NOMO-1 (cell line): ENCODE results near the gene SIM1.

Experiments
- DNase-seq, 2 experiments: peaks; one replicate each; lab custom pipeline; 2025; ENCODE audit not compliant: unreplicated experiment in 2 of 2; lab: John Stamatoyannopoulos, UW

The SIM1 gene

DNA sequence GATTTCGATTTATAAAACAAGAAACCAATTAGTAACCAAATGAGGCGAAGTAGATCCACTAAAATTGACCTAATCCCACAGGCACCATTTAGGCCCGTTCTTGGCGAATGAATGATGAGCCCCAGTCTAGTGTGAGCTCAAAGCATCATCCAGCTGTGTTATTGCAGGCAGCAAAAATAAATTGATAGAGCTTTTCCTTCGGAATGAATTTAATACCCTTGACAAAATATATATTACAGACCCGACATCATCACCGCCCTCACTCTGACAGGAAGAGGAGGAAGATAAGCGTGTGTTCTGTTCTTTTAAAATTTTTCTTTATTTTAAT is 7.8 kb downstream of the SIM1 start:
- DNase-seq = no peak

DNA sequence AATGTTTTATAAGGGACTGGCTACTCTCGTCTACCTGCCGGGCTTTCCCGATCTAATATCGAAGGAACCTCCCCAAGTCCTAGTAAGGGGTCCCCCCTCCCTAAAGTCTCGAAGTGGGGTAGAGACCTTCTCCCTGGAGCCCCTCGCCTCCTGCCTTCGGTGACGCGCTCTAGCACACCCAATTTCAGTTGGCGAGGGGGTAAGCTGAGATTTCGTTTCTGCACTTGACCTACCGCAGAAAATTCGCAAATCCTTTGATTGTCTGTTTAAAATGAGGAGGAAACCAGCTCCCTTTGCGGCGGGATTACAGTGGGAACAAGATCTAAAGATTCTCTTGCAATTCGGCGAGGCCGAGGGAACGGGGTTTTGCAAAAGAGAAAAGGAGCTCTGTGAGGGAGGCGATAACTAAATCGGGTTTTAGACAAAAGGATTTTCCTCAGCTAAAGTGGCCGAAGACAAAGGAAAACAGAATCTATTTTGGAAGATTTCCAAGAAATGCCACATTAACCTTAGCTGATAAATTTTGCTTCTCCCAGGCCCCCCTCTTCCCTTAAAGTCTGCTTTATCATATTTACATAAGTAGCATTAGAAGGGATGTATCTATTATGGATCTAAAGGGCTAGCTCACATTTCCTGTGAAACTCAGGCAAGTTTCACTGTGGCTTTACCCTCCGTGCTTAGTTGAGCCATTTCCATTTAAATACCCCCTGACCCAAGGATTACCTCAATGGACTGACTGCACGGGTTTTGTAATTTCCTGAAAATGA is 8.4 kb downstream of the SIM1 start:
- no peak for DNase-seq

- DNase-seq = no peak
Observed at GRCh38 chr6:100455230-100456124, 9.2 kb downstream of the SIM1 start.

- DNase-seq = no peak
Observed at GRCh38 chr6:100454551-100455229, 10.0 kb downstream of the SIM1 start.

DNA sequence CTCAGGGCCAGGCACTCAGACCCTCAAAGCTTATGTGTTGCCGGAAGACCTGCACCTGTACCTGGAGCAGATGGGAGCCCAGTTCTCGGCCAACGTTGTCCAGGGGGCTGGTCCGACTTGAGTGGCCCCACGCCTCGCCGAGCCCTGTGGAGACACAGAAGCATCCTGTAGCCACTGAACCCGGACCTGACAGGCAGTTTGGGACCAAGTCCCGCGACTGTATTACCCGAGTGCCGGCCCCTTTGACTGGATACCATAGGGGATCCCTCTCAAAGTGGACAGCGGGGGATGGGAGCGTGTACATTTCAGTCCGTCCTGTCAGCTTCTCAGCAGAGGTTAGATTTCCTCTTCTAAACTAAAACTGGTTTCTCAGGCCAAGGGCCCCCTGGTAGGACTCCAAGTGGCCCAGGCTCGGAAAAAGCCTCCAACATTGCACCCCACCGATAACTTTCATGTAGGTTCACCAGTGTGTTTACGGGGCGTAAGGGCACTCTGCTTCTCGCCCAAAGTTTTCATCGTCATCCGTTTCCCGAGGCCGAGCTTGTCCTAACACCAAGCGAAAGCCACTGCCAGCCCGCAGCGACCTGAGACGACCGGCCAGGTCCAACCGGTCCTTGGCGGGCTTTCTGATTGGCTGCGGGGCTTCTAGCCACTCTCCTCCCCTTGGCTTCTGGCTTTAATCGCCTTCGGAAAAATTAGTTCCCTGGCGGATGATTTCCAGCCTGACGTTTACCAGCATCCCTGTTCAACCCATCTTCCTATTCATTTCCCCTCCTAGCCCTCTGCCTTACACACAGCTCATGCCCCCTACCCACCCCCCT is 10.8 kb downstream of the SIM1 start:
- no peak for DNase-seq

- no peak for DNase-seq
Observed at GRCh38 chr6:100452998-100453397, 11.7 kb downstream of the SIM1 start.

DNA sequence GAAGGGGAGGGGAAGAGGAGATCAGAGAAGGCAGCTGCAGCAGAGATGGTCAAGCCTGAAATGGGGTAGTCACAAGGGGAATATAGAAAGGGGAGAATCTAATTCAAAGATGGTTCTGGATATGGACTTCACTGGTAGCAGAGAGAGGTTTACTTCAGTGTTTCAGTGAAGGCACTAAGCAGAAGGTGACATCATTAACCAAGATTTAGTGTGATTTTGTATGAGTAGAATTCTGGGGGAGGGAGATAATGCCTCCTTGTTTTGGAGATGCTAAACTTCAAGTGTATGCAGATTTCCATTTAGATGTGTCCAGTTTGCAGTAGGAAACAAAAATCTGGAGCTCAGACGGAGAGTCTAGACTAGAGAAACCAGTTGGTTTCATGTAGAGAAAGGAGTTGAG is 13.1 kb downstream of the SIM1 start:
- DNase-seq = no peak

DNA sequence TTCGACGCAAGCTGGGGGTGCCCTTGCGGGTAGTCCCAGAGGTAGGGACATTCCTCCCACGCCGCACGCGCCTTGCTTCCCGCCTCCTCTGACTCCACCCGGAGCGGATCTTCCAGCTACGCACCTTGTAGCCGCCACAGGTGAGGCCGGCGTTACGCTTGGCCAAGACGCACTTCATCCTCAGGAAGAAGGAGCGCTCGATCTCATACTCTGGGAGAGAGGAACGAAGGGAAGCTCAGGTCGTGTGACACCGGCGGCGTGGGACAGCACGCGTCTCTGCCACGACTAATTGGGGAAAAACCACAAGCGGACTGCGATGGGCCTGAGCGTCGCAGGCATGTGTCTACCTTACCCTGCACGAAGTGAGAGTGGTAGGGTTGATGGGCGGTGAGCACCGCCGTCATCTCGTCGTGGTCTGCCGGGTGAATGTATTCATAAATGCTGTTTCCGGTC is 15.5 kb downstream of the SIM1 start:
- DNase-seq = no peak

GRCh38 chr6:100447900-100448748 is 16.6 kb downstream of the SIM1 start:
- no peak for DNase-seq

DNA sequence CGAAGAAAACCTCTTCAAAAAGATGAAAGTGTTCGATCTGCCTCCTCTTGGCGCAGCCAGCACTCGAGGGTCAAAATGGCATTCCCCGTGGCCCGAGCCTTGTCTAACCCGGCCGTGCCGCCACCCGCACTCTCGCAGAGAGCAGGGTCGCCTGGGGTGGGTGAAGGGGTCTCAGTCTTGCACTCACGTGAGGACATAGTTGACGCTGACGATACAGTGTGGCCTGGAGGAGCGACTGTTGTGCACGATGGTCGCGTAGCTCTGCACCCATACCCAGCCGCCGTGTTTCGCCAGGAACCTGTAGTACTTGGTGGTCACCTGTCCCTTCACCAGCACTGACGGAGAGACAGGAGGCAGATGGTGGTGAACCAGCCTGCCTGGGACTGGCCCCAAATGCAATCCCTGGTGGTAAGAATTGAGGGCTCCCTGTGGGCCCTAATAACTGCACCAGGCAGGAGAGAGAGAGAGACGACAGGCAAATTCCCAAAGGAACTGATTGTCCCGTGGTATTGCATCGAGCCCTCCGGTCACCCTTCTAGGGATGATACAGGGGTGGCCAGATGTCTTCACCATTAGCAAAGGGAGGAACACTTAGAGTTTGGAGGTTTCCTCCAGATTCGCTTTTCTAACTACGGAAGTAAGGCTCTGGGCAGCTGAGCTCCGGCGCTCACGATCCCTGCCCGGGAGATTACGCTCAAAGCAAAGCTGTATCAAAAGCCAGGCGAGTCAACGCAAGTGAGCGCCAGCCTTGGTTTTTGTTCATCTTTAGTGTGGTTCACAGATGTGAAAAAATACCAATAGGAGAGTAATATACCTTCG is 17.4 kb downstream of the SIM1 start:
- DNase-seq = no peak

GRCh38 chr6:100446115-100447080 is 18.3 kb downstream of the SIM1 start:
- no peak for DNase-seq

- DNase-seq = no peak
Observed at GRCh38 chr6:100445512-100445911, 19.2 kb downstream of the SIM1 start.

DNA sequence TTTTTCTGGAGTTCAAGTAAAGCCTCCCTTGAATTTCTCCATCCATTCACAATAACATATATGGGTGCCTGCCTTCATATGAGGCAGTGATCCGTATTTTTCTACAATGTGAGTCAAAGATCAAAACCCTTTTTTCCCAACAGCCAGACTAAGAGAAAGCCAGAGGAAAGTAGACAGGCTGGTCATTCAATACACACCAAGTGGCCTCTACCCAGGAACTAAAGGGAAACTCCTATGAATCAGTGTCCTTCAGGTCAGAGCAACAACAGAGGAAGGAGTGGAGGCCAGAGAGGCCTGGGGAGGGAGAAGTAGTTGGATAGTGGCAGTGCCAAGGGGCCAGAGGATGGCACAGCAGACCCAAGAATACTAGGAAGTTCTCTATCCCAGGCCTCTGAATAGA is 23.8 kb downstream of the SIM1 start:
- DNase-seq = no peak

DNA sequence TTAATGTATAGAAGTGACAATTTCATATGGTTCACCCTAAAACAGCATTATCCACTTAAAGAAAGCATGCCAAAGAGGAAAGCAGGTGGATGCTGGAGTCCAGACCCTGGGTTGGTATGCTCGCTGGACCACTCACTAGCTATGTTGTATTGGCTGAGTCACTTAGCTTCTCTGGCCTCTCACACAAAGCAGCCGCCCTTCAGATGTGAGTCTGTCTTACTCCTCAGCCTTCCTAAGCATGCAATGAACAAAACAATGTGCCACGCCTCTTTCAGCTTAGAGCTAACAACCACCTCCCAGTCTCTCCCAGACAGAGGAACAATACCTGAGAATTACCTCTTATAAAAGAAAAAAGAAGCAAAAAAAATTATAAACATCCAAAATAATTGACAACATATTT is 29.4 kb downstream of the SIM1 start:
- no peak for DNase-seq

DNA sequence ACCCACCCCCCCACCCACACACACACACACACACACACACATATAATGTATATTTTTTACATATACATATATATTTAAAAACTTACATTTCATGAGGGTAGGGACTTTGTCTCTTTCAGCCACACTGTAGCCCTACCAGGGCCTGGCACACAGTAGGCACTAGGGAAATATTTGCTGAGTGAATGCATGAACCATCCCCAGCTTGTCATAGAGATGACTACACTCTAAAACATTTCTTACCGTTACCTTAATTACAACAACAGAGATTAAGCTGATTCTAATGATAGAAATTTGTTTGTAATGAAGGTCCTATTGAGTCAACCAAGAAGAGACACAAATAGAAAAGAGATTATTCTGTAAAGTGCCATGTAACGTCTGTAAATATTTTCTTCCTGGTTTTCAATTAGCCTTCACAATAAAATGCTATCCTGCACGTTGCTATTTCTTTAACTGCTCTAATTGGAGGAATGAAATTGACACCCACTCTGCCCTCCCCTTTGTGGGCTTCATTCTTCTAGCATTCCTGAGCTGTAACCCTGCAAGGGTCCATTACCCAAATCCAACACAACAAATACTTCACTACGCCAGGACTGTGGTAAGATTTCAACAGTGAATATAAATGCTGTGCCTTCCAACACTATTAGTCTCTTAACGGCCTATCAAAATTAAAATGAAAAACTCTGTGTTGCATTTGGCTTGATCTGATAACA is 30.8 kb downstream of the SIM1 start:
- no peak for DNase-seq

GRCh38 chr6:100432136-100432535 is 32.6 kb downstream of the SIM1 start:
- no peak for DNase-seq

DNA sequence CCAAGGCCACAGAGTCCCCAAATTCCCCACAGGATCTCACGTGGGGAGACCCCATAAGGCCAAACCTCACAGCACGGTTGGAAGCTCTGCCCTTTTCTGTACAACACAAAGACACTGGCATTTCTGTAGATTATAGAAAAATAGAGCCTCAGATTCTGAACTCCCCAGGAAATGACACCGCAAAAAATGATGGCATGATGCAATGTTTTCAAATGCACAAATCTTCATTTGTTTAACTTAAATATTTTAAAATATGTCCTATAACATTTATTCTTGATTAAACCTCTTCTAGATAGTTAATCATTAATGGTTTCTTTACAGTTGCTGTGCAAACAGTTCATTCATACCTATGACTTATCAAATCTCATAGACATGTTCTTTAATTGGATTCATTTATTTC is 33.8 kb downstream of the SIM1 start:
- no peak for DNase-seq
